LoVo (cell line): ENCODE measurements around the gene RELN.
"Not testable (repeated sequence)": the region's sequence is repeated elsewhere in the genome, so short reads cannot be mapped to it uniquely, and the experiment has no call there.

Source experiments
- DNase-seq: peaks from one replicate; pipeline ENCODE4 v3.0.0-alpha.2; 2016; ENCODE audit warnings: low spot score

Gene RELN

DNA sequence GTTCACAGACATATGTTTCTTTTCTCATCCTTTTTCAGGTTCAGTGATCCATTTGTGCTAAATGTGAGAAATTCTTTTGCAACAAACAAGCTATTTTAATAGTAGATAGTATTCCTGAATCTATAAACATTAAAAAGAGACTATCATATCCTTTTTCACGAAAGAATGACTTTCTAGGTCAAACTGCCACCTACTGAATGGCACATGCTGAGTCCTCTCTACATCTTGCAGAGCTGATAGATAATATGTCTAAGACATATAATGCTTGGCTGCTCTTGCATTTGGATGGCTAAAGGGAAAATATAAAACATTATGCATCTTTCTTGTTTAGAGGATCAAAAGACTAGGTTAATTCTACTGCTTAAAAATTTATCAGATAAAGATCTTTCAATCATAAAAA lies 429.3 kb downstream of the RELN start:
- no peak for DNase-seq

DNA sequence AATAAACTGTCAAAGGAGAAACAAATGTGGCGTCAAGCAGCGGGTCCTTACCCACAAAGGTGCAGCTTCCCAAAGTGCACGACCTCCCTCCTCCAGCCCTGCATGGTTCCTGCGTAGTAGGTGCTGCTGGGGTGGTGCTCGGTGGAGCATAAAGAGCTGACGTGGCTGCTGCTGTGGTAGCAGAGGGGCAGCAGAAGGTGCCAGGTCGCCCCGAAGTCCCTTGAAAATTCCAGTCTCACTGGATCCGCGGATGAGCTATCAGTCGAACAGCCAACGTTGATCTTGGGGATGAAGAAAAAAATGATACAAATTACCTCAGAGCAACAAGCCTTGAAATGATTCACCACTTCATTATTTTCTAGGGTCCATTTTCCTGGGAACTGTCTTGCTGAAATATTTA lies 438.4 kb downstream of the RELN start:
- DNase-seq, result no peak

DNA sequence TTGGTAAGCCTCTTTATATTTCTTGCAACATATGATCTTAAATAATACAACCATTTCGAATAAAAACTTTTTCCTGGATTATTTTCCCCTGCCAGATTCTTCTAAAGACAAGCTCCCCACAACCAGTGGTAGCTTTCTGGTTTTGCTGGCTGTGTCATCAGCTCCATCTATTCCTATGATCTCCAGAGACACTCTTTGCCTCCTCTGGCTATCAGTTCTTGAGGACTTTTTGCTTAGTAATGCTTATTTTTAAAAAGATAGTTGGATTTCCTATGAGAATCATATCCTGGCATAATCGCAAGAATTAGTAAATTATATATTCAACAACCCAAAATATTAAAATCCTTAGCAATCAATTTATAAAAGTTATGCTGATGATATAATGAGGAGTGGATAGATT lies 439.7 kb downstream of the RELN start:
- DNase-seq, result no peak

DNA sequence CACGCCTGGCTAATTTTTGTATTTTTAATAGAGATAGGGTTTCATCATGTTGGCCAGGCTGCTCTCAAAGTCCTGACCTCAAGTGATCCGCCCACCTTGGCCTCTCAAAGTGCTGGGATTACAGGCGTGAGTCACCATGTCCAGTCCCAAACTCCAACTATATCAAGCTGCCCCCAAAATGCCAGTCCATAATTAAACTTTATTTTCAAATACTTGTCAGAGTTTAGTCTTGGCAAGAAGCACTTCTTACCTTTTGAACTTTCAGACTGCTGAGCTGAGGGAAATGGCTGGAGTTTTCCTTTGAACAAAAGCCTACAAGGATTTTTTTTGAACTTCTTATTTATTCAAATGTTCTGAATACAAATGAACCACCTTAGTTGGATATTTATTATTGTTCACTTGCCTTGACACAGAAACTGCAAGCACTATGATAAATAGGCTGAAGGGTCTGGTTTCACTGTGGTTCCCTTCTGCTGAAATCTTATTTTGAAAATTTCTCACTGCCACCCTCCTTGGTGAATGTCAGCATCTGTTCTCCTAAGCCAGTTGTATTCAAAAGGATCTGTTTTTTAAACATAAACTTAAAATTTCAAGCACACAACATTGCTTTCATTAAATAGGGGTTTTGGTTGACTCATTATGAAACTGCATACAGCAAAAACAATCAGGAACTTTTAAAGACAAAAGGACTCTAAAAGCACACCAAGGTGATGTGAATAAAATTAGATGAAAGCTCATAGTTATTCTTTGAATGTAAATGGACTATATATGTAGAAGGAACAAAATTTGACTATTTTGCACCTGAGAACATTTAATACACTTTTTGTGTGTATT lies 441.8 kb downstream of the RELN start:
- no peak for DNase-seq

DNA sequence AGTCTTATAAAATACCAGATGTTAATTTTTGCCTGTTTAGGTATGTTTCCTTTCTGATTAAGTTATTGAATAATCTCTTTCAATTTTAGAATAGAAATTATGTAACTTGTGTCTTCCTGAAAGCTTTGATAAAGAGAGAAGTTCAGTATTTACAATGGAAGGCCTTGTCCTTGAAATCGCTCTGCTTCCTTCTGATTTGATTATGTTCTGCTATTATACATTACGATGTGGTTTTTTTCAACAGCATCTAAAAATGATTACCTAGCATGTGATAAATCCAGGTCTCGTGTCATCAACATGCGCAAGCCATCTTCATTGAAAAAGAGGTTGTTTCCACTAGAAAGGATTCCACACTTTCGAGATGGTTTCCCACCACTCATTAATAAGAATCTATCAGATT lies 447.0 kb downstream of the RELN start:
- DNase-seq, result no peak

DNA sequence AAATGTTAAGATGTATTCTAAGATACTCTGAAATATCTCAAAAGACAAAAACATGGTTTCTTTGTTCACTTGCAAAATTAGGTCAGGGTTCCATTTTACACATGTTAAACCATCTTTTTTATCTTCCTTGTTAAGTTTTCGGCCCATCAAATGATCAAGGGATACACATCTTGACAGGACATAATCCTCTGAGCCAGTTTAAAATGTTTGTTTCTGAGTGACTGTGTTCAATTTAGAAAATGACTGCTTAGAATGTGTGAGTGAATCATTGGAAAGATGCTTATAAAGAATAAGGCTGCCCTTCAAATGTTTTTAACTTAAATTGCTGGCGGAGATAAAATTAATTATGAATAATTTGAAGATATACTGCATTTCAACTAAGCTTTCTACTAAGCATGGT lies 447.5 kb downstream of the RELN start:
- no peak for DNase-seq

DNA sequence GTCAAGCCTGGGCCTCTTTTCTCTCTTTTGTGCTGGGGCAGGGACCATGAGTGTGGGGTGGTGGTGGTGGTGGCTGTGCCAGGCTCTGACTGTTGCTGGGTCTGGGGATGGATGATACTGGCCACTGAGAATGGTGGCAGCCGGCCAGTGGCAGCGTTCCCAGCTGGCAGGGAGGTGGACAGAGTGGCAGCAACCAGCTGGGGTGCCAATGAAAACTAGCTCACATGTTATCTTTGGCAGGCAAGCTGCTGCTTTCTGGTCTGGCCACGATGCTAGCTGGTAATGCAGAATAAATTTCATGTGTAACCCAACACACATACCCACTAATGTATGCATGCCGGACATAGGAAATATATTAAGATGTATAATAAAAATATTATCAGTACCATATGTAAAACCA lies 448.4 kb downstream of the RELN start:
- no peak for DNase-seq

DNA sequence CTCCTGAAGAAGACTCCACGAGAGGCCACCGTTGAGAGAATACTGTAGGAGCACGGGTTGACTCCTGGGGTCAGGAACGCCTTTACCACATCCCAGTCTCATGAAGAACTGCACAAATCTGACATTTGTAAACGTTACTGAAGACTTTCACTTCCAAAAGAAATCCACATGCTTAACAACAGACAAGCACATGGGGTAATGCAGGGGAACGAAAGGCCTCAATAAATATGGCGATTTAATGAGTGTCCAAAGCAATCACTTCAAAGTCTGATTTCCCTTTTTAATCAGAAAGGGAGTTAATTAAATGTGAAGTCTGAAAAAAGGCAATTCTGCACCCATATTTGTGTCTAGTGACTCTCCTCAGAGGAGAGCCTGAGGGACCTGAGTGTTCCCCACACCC lies 449.1 kb downstream of the RELN start:
- no peak for DNase-seq

DNA sequence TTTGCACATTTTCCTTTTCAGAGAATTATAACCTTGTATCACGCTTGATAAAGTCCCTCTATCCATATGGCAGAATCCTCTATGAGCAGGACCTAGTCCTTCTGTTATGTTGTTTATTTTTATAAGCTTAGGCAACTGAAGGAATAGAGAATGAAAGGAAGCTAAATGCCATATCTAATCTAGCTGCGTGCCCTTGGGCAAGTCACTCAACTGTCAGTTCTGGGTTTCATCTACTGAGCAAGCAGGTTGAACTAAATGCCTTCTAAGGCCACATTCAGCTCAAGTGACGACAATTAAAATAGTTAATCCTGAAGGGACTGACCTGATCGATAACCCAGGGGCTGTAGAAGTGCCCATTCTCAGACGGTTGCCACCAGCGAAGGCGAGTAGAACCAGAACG lies 449.6 kb downstream of the RELN start:
- DNase-seq, result no peak

DNA sequence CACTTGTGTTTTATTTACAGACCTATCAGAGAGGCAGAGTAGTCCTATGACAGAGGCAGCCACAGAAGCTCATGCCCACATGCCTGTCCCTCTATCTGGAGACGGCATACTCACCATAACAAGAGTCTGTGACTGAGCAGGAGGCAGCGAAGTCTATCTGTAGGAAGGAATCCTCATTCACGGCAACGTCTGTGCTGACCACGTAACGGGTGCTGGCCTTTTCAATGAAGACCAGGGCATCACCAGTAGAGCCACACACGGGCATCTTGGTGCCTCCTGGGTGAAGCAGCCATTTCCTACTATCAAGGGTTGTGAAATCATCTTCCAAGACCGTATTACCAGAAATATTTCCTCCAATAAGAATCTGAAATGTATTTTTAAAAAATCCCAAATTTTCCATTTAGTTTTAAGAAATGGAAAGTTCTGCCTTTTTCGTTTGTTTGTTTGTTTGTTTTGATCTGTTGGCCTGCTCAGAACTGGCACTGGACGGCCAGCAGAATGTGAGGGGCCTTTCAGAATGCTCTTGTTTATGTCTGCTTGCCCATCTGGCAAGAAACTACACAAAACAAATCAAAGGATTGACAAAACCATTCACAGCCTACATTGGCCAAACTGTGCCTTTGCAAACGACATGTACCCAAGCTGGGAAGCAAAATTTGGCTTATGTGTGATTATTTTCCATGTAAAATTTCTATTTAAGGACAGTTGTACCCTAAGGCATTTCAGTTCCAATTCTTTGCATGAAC lies 450.3 kb downstream of the RELN start:
- DNase-seq, result no peak

DNA sequence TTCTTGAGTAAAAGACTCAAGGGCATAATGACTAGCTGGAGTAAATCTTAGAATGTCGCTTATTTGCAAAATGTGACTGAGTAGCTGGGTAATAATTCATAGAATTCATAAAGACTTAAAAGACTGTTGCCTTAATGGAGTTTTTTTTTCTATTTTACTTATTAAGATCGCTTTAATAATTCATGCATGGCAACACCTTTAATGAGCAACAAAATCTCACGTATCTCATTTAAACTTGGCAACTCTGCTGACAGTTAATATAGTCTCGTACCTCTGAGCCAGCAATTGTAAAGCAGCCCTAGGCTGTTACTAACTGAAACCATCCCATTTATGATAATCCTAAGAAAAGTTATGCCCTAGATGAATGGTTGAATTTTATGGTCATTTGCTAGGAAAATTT lies 455.7 kb downstream of the RELN start:
- DNase-seq, result no peak

DNA sequence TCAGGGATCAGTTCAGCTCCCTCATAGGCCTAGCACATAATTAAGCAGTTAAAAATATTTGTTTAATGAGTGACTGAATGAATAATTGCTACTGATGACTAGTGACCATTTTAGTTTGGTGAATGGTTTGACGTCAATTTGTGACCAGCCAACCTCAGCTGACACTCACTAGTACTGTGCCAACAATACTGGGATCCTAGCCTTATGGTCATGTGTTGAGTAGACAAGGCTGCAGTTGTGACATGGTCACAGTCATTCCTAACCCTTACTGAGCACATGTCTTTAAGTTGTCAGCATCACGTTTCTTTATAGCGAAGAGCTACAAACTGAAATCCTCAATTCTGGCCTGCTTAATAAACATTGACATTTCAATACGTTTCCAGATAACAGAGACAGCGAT lies 456.5 kb downstream of the RELN start:
- no peak for DNase-seq

DNA sequence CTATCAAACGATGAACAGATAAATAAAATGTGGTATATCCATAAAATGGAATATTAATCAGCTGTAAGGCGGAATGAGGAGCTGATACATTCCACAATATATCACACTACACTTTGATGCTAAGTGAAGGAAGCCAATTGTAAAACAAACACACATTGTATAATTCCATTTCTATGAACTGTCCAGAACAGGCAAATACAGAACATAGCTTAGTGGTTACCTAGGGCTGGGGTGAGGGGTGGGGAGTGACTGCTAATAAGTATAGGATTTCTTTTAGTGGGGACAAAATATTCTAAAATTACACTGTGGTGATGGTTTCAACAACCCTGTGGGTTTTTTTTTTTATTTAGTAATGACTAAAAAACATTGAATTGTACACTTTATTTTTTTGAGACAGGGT lies 461.3 kb downstream of the RELN start:
- DNase-seq, result no peak

DNA sequence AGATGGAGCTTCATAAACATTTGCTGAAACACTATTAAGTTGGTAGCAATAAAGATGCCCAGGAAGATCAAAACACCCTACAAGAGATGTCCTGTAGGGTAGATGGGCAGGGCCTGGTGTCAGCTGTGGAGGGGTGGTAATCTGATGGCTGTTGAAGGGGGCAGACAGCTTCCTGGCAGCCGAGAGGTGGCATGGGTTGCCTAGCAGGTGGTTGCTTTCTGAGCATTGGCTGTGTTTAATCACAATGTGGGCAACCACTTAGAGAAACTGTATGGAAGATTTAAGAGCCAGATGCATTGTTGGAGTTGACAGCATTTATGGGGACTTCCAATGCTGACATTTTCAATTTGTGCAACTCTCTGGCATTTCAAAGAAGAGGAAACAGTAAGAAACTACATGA lies 463.5 kb downstream of the RELN start:
- no peak for DNase-seq

DNA sequence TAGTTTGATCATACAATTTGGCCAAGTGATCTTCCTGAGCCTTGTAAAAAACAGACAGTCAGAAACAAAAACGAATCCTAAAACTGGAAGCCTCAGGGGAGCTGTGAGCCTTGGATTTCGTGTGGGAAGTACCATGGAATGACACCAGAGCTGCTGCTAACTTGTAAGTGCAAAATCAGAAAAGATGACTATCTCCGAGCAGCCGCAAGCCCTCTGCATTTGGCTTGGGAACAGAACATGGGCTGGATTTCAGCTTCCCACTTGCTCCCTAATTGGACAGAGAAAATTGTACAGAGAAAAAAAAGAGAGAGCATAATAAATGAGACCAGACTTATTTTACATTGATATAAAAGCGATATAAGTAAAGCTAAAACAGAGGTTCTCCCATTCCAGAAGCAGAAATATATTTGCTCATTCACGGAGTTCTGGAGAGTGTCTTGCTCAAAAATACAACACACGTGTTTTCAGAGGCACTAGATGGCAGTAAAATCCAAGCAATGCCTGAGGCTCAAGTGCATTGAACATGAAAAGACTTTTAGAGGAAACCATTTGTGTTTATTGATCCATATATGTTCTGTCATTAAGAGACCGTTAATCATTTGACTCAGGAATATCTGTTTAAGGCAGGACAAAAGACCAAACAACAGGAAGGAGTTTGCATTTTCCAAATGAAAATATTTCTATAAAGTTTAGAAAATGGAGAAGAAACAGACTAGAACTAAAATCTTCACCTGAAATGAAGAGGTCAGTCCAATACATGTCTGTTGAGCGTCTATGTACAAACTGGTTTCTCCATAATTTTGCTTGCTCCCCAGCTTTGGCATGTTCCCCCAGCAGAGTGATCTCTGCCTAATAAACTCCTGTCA lies 465.2 kb downstream of the RELN start:
- peak; percentile 37 for DNase-seq

DNA sequence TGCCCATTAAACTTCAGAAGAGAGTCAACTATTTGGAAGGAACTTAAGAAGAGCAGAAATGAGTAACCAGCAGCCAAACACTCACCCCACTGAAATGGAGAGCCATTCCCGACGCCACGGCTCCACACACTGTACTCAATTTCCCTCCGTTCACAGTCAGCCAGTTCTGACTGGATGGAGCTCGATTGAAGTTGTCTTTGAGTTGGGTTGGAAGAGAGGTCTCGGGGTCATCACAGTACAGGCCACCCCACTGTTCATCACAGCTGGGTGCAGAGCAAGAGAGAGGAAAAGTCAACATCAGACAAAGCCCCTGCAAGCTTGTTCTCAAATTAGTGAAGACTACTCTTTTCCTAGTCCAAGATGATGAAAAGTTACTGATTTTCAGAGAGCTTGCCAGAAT lies 467.5 kb downstream of the RELN start:
- DNase-seq, result no peak

DNA sequence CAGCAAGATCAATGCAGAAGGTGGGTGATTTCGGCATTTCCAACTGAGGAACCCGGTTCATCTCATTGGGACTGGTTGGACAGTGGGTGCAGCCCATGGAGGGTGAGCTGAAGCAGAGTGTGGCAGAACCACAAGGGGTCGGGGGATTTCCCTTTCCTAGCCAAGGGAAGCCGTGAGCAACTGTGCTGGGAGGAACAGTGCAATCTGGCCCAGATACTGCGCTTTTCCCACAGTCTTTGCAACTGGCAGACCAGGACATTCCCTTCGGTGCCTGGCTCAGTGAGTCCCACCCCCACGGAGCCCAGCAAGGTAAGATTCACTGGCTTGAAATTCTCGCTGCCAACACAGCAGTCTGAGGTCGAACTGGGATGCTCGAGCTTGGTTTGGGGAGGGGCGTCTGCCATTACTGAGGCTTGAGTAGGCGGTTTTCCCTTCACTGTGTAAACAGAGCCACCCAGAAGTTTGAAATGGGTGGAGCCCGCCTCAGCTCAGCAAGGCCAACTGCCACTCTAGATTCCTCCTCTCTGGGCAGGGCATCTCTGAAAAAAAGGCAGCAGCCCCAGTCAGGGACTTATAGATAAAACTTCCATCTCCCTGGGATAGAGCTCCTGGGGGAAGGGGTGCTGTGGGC lies 484.8 kb downstream of the RELN start:
- no peak for DNase-seq

DNA sequence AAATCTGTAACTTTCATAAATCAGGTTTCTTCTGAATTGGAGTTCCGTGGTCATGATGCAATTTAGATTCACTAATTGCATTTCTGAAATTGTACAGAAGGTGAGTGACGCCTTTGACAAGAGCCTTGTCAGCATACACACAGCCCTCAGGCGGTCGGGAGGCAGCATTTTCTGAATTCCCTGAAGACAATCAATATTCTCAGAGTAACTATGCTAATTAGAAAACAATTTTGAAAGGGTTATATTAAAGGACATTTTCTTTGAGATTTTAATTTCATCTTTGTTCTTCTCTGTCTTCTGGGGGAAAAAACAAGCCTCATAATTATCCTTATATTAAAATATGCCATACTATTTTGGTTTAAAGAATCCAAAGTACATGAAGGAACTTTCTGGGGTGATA lies 488.3 kb downstream of the RELN start:
- DNase-seq, result no peak

DNA sequence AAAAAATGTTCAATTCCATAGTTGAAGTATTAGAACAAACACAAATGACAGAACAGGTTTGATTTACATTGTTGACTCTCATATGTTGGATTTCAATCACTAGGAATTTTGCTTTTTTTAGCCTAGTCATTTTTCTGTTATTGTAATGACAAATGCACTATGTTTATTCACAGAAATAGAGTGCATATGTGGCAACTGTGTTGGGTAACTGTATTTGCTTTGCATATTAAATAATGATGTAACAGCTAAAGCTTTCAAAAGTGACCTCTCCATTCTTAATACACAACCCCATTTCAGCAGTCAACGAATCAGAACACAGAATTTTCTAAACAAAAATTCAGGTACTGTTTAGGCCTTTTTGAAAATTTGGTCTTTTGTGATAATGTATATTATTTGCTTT lies 489.5 kb downstream of the RELN start:
- DNase-seq, result no peak

DNA sequence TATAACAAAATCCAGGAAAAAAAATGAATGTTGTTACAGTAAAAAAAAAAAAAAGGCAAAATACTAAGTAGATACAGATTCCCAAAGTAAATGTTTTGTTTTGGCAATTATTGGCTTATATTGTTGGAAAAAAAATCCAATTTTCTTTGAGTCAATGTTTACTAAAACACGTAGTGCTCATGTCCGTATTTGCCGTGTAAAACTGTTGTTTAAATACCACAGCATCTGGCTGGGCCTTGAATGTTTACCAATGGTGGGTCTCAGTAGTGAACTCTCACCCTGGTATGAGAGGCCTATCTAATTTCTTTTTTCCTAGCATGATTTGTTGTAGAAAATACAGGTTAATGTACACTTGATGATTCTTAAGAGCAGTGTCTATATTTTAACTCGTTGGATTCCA lies 502.0 kb downstream of the RELN start:
- DNase-seq, result peak; percentile 11

DNA sequence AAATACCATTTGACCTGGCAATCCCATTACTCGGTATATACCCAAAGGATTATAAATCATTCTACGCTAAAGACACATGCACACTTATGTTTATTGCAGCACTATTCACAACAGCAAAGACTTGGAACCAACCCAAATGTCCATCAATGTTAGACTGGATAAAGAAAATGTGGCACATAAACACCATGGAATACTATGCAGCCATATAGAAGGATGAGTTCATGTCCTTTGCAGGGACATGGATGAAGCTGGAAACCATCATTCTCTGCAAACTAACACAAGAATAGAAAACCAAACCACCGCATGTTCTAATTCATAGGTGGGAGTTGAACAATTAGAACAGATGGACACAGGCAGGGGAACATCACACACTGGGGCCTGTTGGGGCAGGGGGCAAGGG lies 502.6 kb downstream of the RELN start:
- DNase-seq, result not testable (repeated sequence)

DNA sequence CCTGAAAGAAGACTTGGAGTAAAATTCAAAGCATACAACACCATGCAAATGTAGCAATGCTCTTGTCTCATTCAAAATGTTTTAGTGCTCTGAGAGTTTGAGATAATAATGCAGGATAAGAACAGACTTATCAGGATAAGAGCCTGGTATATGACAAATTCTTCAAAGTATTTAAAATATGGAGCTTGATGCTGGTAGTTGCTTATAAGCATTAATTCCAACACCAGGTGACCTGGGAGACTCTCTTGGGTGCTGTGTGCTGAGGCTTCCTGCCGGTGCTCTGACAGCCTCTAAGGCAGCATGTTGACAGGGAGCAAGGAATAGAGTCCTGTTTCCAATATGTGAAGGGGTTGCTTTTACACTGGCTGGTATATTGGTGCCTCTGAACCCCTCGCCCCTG lies 508.7 kb downstream of the RELN start:
- DNase-seq, result no peak
